ENCODE results near the gene LARP1B. TPM values are rescaled to one million over a fixed set of nuclear protein-coding genes. Genes with fewer than 3 reads are reported as not detected.

LARP1B gene
- polyA plus RNA-seq, 1 donor from 2014 or later: 30.8 TPM

GRCh38 chr4:128228845-128229795 lies 168.0 kb downstream of the LARP1B start:
- Histone ChIP-seq H3K36me3 (ENCODE audit: insufficient read depth, low read length) (no peaks in the 10 kb centered on the region), H3K27me3 (ENCODE audit: insufficient read depth, low read depth, low read length) (no peaks in the 10 kb centered on the region), H3K4me3 (ENCODE audit: low read length) (no peak overlapping the region), H3K9me2 (ENCODE audit: insufficient read depth, low read length) (no peaks in the 10 kb centered on the region), H3K4me2 (ENCODE audit: low read length) (no peak overlapping the region), H4K20me1 (ENCODE audit: insufficient read depth) (no peaks in the 10 kb centered on the region), H3K27ac (ENCODE audit: low read length) (no peak overlapping the region), H2AFZ (ENCODE audit: low read depth, low read length) (no peak overlapping the region), H3K79me2 (replicated peaks; ENCODE audit: insufficient read depth, low read length) (no peaks in the 10 kb centered on the region), H3F3A (ENCODE audit: insufficient read depth, low read length, poor library complexity, severe bottlenecking) (no peaks in the 10 kb centered on the region), H3K9me3 (ENCODE audit: low read length) (no peaks in the 10 kb centered on the region), H3K9ac (ENCODE audit: low read length) (no peak overlapping the region)
- no peak for TF ChIP-seq TAF1 (IDR thresholded peaks at IDR 0.05; ENCODE audit: low read depth)
- TF ChIP-seq POLR2AphosphoS5 (IDR thresholded peaks at IDR 0.05): no peak
- no peak for TF ChIP-seq RAD21 (conservative IDR thresholded peaks at IDR 0.05)
- TF ChIP-seq CTCF (IDR thresholded peaks at IDR 0.05; ENCODE audit: poor library complexity, severe bottlenecking): no peak
- no peak for TF ChIP-seq EP300 (conservative IDR thresholded peaks at IDR 0.05; ENCODE audit: poor library complexity, severe bottlenecking)
- TF ChIP-seq SMC3 (conservative IDR thresholded peaks at IDR 0.05; ENCODE audit: poor library complexity): no peak
- no peak for TF ChIP-seq EZH2 (IDR thresholded peaks at IDR 0.05; ENCODE audit: borderline replicate concordance, insufficient read depth, low read length, poor library complexity, severe bottlenecking)

GRCh38 chr4:128232719-128233118 lies 171.6 kb downstream of the LARP1B start:
- Histone ChIP-seq H3K4me2 (ENCODE audit: low read length) (no peak overlapping the region), H3K9me2 (ENCODE audit: insufficient read depth, low read length) (no peaks in the 10 kb centered on the region), H3K27ac (ENCODE audit: low read length) (no peak overlapping the region), H3K36me3 (ENCODE audit: insufficient read depth, low read length) (no peaks in the 10 kb centered on the region), H3K9me3 (ENCODE audit: low read length) (no peaks in the 10 kb centered on the region), H3K4me3 (ENCODE audit: low read length) (no peak overlapping the region), H3K27me3 (ENCODE audit: insufficient read depth, low read depth, low read length) (no peaks in the 10 kb centered on the region), H3K79me2 (replicated peaks; ENCODE audit: insufficient read depth, low read length) (no peaks in the 10 kb centered on the region), H3K9ac (ENCODE audit: low read length) (no peak overlapping the region), H3F3A (ENCODE audit: insufficient read depth, low read length, poor library complexity, severe bottlenecking) (no peaks in the 10 kb centered on the region), H4K20me1 (ENCODE audit: insufficient read depth) (no peaks in the 10 kb centered on the region), H2AFZ (ENCODE audit: low read depth, low read length) (no peak overlapping the region)
- TF ChIP-seq POLR2AphosphoS5 (IDR thresholded peaks at IDR 0.05) (no peak), RAD21 (conservative IDR thresholded peaks at IDR 0.05) (no peak), SMC3 (conservative IDR thresholded peaks at IDR 0.05; ENCODE audit: poor library complexity) (no peak), EP300 (conservative IDR thresholded peaks at IDR 0.05; ENCODE audit: poor library complexity, severe bottlenecking) (no peak), TAF1 (IDR thresholded peaks at IDR 0.05; ENCODE audit: low read depth) (no peak), CTCF (IDR thresholded peaks at IDR 0.05; ENCODE audit: poor library complexity, severe bottlenecking) (no peak), REST (IDR thresholded peaks at IDR 0.05; ENCODE audit: borderline replicate concordance) (no peak)
